ENCODE data around the gene IFT122. TPM values are rescaled to one million over a fixed set of nuclear protein-coding genes. Genes with fewer than 3 reads are reported as not detected.
"Not testable (repeated sequence)": the region's sequence is repeated elsewhere in the genome, so short reads cannot be mapped to it uniquely, and the experiment has no call there.

IFT122 gene
- total RNA-seq, 2 donors from 2014 or later: 60.8 to 91.3 TPM

- WGBS: 91% methylated on average over 6 of the region's 6 CpGs
- H3K4me1 ChIP-seq (replicated peaks): no peaks in the 10 kb centered on the region
- H3K36me3 ChIP-seq: no peaks in the 10 kb centered on the region
- intact Hi-C loops (cut with DNase I): no loop called here
- no peak for DNase-seq (ENCODE audit: low spot score)
- TF ChIP-seq, protein P1, sequence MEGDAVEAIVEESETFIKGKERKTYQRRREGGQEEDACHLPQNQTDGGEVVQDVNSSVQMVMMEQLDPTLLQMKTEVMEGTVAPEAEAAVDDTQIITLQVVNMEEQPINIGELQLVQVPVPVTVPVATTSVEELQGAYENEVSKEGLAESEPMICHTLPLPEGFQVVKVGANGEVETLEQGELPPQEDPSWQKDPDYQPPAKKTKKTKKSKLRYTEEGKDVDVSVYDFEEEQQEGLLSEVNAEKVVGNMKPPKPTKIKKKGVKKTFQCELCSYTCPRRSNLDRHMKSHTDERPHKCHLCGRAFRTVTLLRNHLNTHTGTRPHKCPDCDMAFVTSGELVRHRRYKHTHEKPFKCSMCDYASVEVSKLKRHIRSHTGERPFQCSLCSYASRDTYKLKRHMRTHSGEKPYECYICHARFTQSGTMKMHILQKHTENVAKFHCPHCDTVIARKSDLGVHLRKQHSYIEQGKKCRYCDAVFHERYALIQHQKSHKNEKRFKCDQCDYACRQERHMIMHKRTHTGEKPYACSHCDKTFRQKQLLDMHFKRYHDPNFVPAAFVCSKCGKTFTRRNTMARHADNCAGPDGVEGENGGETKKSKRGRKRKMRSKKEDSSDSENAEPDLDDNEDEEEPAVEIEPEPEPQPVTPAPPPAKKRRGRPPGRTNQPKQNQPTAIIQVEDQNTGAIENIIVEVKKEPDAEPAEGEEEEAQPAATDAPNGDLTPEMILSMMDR (IDR thresholded peaks at IDR 0.05): no peak
- TF ChIP-seq POLR2AphosphoS5 (IDR thresholded peaks at IDR 0.05) (no peak), POLR2A (IDR thresholded peaks at IDR 0.05) (no peak)
- H3K4me3 ChIP-seq: no peak overlapping the region
- no peaks in the 10 kb centered on the region for H3K9me3 ChIP-seq
- H3K27ac ChIP-seq: no peak overlapping the region
- H3K27me3 ChIP-seq (replicated peaks; ENCODE audit: insufficient read depth): no peaks in the 10 kb centered on the region
These were observed 36.6 kb downstream of the IFT122 start for GRCh38 chr3:129476586-129476985.

GRCh38 chr3:129481225-129481765 lies 41.3 kb downstream of the IFT122 start:
- H3K9me3 ChIP-seq; H3K36me3 ChIP-seq; H3K4me1 ChIP-seq (replicated peaks); DNase-seq (ENCODE audit: low spot score); H3K4me3 ChIP-seq; H3K27ac ChIP-seq; H3K27me3 ChIP-seq (replicated peaks; ENCODE audit: insufficient read depth): not testable (repeated sequence)
- intact Hi-C loops (cut with DNase I): loop anchor here (10.0 kb wide), 1 partner anchor 114 kb away; no protein-coding TSS in a partner anchor
- WGBS: 34% methylated on average over 9 of the region's 11 CpGs

DNA sequence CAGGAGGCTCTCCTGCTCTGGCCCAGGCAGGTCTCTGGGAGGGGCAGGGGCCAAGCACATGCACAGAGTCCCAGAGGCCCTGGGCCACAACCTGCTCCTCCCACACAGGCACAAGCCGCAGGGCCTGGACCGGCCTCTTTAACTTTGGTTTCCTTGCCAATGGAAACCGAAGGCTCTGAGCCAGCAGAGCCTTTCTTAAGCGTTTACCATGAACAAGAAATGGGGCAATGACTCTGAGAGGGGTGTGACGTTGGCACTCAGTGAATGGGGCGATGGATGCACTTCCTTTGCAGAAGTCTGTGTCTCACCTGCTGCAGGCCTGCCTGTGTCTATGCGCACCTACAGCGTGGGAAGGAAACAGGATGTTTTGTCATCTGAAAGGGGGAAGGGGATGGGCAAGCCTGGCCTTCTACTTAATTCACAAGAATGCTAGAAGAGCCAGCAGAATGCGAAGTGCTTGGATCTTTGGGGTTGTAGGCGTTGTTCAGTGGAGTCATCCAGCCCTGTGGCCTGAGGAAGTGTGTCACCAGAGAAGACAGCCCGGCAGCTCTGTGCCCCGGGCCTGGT lies 41.8 kb downstream of the IFT122 start:
- Histone ChIP-seq H3K36me3 (no peaks in the 10 kb centered on the region), H3K9me3 (no peaks in the 10 kb centered on the region), H3K4me1 (replicated peaks) (no peaks in the 10 kb centered on the region), H3K4me3 (no peak overlapping the region), H3K27me3 (replicated peaks; ENCODE audit: insufficient read depth) (no peaks in the 10 kb centered on the region), H3K27ac (no peak overlapping the region)
- peak; percentile 10 for DNase-seq (ENCODE audit: low spot score)
- no peak for TF ChIP-seq POLR2A (IDR thresholded peaks at IDR 0.05)
- WGBS: 52% methylated on average over 12 of the region's 12 CpGs
- intact Hi-C loops (cut with DNase I): loop anchor here (10.0 kb wide), 1 partner anchor 113 kb away; no protein-coding TSS in a partner anchor

- Histone ChIP-seq H3K36me3 (no peaks in the 10 kb centered on the region), H3K4me3 (no peak overlapping the region), H3K9me3 (no peaks in the 10 kb centered on the region), H3K27me3 (replicated peaks; ENCODE audit: insufficient read depth) (no peaks in the 10 kb centered on the region), H3K4me1 (replicated peaks) (no peaks in the 10 kb centered on the region), H3K27ac (no peak overlapping the region)
- WGBS: 64% methylated on average over 1 of the region's 1 CpG
- DNase-seq (ENCODE audit: low spot score): no peak
- TF ChIP-seq POLR2AphosphoS5 (IDR thresholded peaks at IDR 0.05): no peak
- no peak for TF ChIP-seq POLR2A (IDR thresholded peaks at IDR 0.05)
- TF ChIP-seq, protein P1 (IDR thresholded peaks at IDR 0.05): no peak
- intact Hi-C loops (cut with DNase I): loop anchor here (10.0 kb wide), 1 partner anchor 112 kb away; no protein-coding TSS in a partner anchor
These were observed 42.7 kb downstream of the IFT122 start for GRCh38 chr3:129482721-129483120.

DNA sequence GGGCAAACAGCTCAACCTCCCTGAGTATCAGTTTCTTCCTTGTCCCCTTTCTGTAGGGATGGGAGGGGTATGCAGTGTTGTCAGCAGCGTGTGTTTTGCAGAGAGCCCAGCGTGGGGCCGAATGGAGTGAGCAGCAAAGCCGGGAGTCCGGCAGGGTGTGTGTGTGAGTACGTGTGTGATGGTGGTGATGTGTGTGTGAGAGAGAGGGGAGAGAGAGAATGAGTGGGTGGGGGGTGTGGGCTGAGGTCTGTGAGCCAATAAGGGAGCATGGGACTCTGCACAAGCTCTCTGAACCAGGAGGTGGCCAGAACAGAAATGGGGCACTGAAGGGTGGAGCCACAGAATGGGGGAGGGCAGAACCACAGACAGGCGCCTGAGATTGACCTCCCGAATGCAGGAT lies 43.8 kb downstream of the IFT122 start:
- no peak for DNase-seq (ENCODE audit: low spot score)
- Histone ChIP-seq H3K36me3 (no peaks in the 10 kb centered on the region), H3K27ac (no peak overlapping the region), H3K4me1 (replicated peaks) (no peaks in the 10 kb centered on the region), H3K4me3 (no peak overlapping the region), H3K9me3 (no peaks in the 10 kb centered on the region), H3K27me3 (replicated peaks; ENCODE audit: insufficient read depth) (no peaks in the 10 kb centered on the region)
- TF ChIP-seq POLR2AphosphoS5 (IDR thresholded peaks at IDR 0.05): no peak
- TF ChIP-seq, protein P1 (IDR thresholded peaks at IDR 0.05): no peak
- TF ChIP-seq POLR2A (IDR thresholded peaks at IDR 0.05): no peak
- WGBS: 86% methylated on average over 8 of the region's 8 CpGs
- intact Hi-C loops (cut with DNase I): loop anchor here (10.0 kb wide), 1 partner anchor 111 kb away; no protein-coding TSS in a partner anchor

DNA sequence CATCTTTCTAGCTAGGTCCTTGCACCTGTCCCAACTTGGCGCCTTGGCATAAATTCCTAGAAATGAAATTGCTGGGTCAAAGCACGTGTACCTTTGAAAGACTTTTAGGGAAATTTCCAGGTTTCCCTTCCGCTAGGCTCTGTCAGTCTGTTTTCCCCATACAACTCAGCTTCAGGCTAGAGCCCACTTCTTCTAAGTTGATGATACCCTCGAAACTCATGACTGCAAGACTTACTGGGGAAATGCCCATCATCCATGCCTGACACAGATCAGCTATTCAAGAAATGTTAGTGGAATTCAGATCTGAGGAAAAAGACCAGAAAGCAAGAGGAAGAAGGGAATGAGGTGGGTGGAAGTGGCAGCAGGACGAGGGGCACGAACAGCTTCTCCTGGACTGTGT lies 45.1 kb downstream of the IFT122 start:
- intact Hi-C loops (cut with DNase I): loop anchor here (10.0 kb wide), 1 partner anchor 110 kb away; no protein-coding TSS in a partner anchor
- WGBS: 91% methylated on average over 6 of the region's 6 CpGs
- not testable (repeated sequence) for DNase-seq (ENCODE audit: low spot score)

More for the DNA sequence above, 45.1 kb downstream of the IFT122 start:
- not testable (repeated sequence) for H3K9me3 ChIP-seq; H3K4me1 ChIP-seq (replicated peaks); H3K27ac ChIP-seq; H3K36me3 ChIP-seq; H3K4me3 ChIP-seq; H3K27me3 ChIP-seq (replicated peaks; ENCODE audit: insufficient read depth)
